NCI-H446 (cell line): ENCODE measurements around the gene ABCC8.

Source experiments
- DNase-seq, 2 experiments: peaks; one replicate each; lab custom pipeline; 2025; lab: John Stamatoyannopoulos, UW

Gene ABCC8

GRCh38 chr11:17386331-17387084 is 90.1 kb downstream of the ABCC8 start:
- peak; percentile 10 to 62 for DNase-seq

GRCh38 chr11:17385926-17386325 is 90.7 kb downstream of the ABCC8 start:
- DNase-seq, result no peak

GRCh38 chr11:17385492-17385891 is 91.2 kb downstream of the ABCC8 start:
- no peak for DNase-seq

GRCh38 chr11:17384002-17384511 is 92.6 kb downstream of the ABCC8 start:
- DNase-seq, result peak; percentile 90 to 91

- DNase-seq, result no peak
Measured at GRCh38 chr11:17383461-17383860, 93.2 kb downstream of the ABCC8 start.

- no peak for DNase-seq
Measured at GRCh38 chr11:17382046-17382728, 94.5 kb downstream of the ABCC8 start.

GRCh38 chr11:17381156-17381555 is 95.5 kb downstream of the ABCC8 start:
- peak in 1 of 2 experiments; percentile 54 for DNase-seq

GRCh38 chr11:17379383-17380180 is 97.1 kb downstream of the ABCC8 start:
- no peak for DNase-seq

GRCh38 chr11:17378655-17379054 is 98.0 kb downstream of the ABCC8 start:
- DNase-seq, result no peak

- no peak for DNase-seq
Measured at GRCh38 chr11:17376493-17376892, 100.2 kb downstream of the ABCC8 start.

- DNase-seq, result no peak
Measured at GRCh38 chr11:17375547-17375946, 101.1 kb downstream of the ABCC8 start.

- DNase-seq, result no peak
Measured at GRCh38 chr11:17371614-17372013, 105.0 kb downstream of the ABCC8 start.

- DNase-seq, result no peak
Measured at GRCh38 chr11:17369684-17370243, 106.9 kb downstream of the ABCC8 start.

- no peak for DNase-seq
Measured at GRCh38 chr11:17369094-17369493, 107.6 kb downstream of the ABCC8 start.

- DNase-seq, result no peak
Measured at GRCh38 chr11:17368551-17368950, 108.1 kb downstream of the ABCC8 start.

- DNase-seq, result no peak
Measured at GRCh38 chr11:17366495-17366894, 110.2 kb downstream of the ABCC8 start.

GRCh38 chr11:17354601-17354991 is 122.0 kb downstream of the ABCC8 start:
- peak; percentile 54 to 79 for DNase-seq

GRCh38 chr11:17353821-17354600 is 122.6 kb downstream of the ABCC8 start:
- DNase-seq, result peak in 1 of 2 experiments; percentile 34

GRCh38 chr11:17352950-17353820 is 123.5 kb downstream of the ABCC8 start:
- DNase-seq, result peak; percentile 25 to 80

- no peak for DNase-seq
Measured at GRCh38 chr11:17351510-17352176, 125.0 kb downstream of the ABCC8 start, which contains the start of gene NCR3LG1. NCR3LG1 (plus strand) TSS chr11:17351800; CDS start chr11:17351970, 170 bp downstream.
